ENCODE data around the gene SCAP. TPM values are rescaled to one million over a fixed set of nuclear protein-coding genes. Genes with fewer than 3 reads are reported as not detected.
A peak's percentile ranks its signal among the peaks of the same experiment; 100 is the strongest.

Gene SCAP
- total and polyA plus RNA-seq, 2 of the 13 experiments (the other 11 are each of a cell fraction or from before 2014, with no cell fraction given), result 40.4 to 53.3 TPM

DNA sequence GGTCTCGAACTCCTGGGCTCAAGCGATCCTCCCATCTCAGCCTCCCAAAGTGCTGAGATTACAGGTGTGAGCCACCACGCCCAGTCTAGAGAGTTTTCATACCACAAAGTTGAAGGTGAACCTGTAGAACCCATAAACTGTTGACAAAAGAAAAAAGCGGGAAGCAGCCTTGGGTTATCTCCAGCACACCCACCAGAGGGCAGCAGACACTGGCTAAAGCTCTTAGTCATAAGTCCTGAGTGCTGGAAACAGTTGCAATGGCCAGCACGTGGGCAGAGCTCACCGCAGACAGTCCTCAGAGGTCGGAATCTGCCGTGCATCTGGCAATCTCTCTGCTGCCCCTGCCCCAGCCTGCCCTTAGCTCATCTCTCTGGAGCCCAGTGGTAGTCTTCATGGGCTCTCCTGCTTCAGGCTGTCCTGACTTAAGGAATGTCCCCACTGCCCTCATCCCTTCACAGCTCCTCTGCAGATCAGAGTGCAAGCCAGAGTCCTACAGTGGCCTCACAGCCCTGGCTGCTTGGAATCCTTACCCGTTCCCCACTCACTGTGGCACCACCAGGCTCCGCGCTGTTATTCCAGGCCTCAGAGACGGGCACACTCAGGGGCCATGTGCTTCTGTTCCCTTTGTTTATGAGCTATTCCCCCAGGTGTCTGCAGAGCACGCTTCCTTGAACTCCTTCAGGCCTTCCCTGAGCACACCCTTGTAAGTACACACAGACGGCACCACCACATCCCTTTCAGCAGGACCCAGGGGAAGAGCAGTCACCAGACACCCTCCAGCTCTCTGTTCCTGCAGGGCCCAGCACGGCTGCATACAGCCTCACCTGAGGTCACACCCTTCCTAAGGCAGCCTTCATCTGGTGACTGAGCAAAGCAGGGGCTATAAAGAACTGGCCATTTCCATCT lies 46.6 kb upstream of the SCAP start (continued):
- TF ChIP-seq ESRRA (CRISPR knock-in tag; IDR thresholded peaks at IDR 0.05; ENCODE audit: low read depth) (peak; percentile 71; the same call in 1 of the 2 replicates), FOXM1 (CRISPR knock-in tag; IDR thresholded peaks at IDR 0.05) (no peak), POGZ (CRISPR knock-in tag; IDR thresholded peaks at IDR 0.05) (no peak; the same call in 1 of the 2 replicates), RORA (CRISPR knock-in tag; IDR thresholded peaks at IDR 0.05) (no peak), ZFP62 (CRISPR knock-in tag; IDR thresholded peaks at IDR 0.05) (no peak), ZNF264 (CRISPR knock-in tag; IDR thresholded peaks at IDR 0.05) (no peak), SRSF4 (IDR thresholded peaks at IDR 0.05; ENCODE audit: low read depth, low read length, poor library complexity, severe bottlenecking) (no peak), ZNF510 (CRISPR knock-in tag; IDR thresholded peaks at IDR 0.05; ENCODE audit: low read depth) (no peak), ZKSCAN5 (CRISPR knock-in tag; IDR thresholded peaks at IDR 0.05) (no peak), ZNF549 (CRISPR knock-in tag; IDR thresholded peaks at IDR 0.05) (no peak), ZNF20 (CRISPR knock-in tag; IDR thresholded peaks at IDR 0.05) (no peak), ZFP36L1 (CRISPR knock-in tag; IDR thresholded peaks at IDR 0.05) (no peak), ZNF564 (CRISPR knock-in tag; IDR thresholded peaks at IDR 0.05) (peak; percentile 37; the same call in 1 of the 2 replicates), ZNF782 (CRISPR knock-in tag; IDR thresholded peaks at IDR 0.05; ENCODE audit: borderline replicate concordance) (no peak), SIN3A (IDR thresholded peaks at IDR 0.05; ENCODE audit: borderline replicate concordance, low read depth, low read length) (no peak), ZNF30 (CRISPR knock-in tag; IDR thresholded peaks at IDR 0.05) (no peak; the same call in 1 of the 2 replicates)
- TF ChIP-seq, protein P1, sequence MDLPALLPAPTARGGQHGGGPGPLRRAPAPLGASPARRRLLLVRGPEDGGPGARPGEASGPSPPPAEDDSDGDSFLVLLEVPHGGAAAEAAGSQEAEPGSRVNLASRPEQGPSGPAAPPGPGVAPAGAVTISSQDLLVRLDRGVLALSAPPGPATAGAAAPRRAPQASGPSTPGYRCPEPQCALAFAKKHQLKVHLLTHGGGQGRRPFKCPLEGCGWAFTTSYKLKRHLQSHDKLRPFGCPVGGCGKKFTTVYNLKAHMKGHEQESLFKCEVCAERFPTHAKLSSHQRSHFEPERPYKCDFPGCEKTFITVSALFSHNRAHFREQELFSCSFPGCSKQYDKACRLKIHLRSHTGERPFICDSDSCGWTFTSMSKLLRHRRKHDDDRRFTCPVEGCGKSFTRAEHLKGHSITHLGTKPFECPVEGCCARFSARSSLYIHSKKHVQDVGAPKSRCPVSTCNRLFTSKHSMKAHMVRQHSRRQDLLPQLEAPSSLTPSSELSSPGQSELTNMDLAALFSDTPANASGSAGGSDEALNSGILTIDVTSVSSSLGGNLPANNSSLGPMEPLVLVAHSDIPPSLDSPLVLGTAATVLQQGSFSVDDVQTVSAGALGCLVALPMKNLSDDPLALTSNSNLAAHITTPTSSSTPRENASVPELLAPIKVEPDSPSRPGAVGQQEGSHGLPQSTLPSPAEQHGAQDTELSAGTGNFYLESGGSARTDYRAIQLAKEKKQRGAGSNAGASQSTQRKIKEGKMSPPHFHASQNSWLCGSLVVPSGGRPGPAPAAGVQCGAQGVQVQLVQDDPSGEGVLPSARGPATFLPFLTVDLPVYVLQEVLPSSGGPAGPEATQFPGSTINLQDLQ (CRISPR knock-in tag; IDR thresholded peaks at IDR 0.05), result no peak
- TF ChIP-seq, protein P2, sequence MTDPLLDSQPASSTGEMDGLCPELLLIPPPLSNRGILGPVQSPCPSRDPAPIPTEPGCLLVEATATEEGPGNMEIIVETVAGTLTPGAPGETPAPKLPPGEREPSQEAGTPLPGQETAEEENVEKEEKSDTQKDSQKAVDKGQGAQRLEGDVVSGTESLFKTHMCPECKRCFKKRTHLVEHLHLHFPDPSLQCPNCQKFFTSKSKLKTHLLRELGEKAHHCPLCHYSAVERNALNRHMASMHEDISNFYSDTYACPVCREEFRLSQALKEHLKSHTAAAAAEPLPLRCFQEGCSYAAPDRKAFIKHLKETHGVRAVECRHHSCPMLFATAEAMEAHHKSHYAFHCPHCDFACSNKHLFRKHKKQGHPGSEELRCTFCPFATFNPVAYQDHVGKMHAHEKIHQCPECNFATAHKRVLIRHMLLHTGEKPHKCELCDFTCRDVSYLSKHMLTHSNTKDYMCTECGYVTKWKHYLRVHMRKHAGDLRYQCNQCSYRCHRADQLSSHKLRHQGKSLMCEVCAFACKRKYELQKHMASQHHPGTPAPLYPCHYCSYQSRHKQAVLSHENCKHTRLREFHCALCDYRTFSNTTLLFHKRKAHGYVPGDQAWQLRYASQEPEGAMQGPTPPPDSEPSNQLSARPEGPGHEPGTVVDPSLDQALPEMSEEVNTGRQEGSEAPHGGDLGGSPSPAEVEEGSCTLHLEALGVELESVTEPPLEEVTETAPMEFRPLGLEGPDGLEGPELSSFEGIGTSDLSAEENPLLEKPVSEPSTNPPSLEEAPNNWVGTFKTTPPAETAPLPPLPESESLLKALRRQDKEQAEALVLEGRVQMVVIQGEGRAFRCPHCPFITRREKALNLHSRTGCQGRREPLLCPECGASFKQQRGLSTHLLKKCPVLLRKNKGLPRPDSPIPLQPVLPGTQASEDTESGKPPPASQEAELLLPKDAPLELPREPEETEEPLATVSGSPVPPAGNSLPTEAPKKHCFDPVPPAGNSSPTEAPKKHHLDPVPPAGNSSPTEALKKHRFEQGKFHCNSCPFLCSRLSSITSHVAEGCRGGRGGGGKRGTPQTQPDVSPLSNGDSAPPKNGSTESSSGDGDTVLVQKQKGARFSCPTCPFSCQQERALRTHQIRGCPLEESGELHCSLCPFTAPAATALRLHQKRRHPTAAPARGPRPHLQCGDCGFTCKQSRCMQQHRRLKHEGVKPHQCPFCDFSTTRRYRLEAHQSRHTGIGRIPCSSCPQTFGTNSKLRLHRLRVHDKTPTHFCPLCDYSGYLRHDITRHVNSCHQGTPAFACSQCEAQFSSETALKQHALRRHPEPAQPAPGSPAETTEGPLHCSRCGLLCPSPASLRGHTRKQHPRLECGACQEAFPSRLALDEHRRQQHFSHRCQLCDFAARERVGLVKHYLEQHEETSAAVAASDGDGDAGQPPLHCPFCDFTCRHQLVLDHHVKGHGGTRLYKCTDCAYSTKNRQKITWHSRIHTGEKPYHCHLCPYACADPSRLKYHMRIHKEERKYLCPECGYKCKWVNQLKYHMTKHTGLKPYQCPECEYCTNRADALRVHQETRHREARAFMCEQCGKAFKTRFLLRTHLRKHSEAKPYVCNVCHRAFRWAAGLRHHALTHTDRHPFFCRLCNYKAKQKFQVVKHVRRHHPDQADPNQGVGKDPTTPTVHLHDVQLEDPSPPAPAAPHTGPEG (CRISPR knock-in tag; IDR thresholded peaks at IDR 0.05), result no peak
- TF ChIP-seq, protein P3, sequence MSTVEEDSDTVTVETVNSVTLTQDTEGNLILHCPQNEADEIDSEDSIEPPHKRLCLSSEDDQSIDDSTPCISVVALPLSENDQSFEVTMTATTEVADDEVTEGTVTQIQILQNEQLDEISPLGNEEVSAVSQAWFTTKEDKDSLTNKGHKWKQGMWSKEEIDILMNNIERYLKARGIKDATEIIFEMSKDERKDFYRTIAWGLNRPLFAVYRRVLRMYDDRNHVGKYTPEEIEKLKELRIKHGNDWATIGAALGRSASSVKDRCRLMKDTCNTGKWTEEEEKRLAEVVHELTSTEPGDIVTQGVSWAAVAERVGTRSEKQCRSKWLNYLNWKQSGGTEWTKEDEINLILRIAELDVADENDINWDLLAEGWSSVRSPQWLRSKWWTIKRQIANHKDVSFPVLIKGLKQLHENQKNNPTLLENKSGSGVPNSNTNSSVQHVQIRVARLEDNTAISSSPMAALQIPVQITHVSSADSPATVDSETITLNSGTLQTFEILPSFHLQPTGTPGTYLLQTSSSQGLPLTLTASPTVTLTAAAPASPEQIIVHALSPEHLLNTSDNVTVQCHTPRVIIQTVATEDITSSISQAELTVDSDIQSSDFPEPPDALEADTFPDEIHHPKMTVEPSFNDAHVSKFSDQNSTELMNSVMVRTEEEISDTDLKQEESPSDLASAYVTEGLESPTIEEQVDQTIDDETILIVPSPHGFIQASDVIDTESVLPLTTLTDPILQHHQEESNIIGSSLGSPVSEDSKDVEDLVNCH (CRISPR knock-in tag; IDR thresholded peaks at IDR 0.05), result no peak

Data from HepG2 (cell line).